ENCODE measurements around the gene PAX8. TPM values are rescaled to one million over a fixed set of nuclear protein-coding genes. Genes with fewer than 3 reads are reported as not detected.
"Not testable (repeated sequence)": the region's sequence is repeated elsewhere in the genome, so short reads cannot be mapped to it uniquely, and the experiment has no call there.

Gene PAX8
- total RNA-seq, 1 donor from 2014 or later, result 2.1 TPM

- no peak overlapping the region for H3K27ac Mint-ChIP-seq (ENCODE audit: unreplicated experiment)
- peaks cover 4% of the 10 kb centered on the region for H3K27me3 Mint-ChIP-seq (ENCODE audit: unreplicated experiment)
- H3K4me3 Mint-ChIP-seq (ENCODE audit: unreplicated experiment), result no peak overlapping the region
- TF ChIP-seq CTCF (IDR thresholded peaks at IDR 0.05; ENCODE audit: unreplicated experiment), result no peak
- DNase-seq (ENCODE audit: low spot score), result no peak
- peaks cover 12% of the 10 kb centered on the region for H3K4me1 Mint-ChIP-seq (ENCODE audit: unreplicated experiment)
- H3K36me3 Mint-ChIP-seq (ENCODE audit: low read depth, unreplicated experiment), result peaks cover 3% of the 10 kb centered on the region
- H3K9me3 Mint-ChIP-seq (ENCODE audit: unreplicated experiment), result no peaks in the 10 kb centered on the region
Observed at GRCh38 chr2:113305146-113305545, 26.4 kb upstream of the PAX8 start.

GRCh38 chr2:113304702-113305101, 26.0 kb upstream of the PAX8 start:
- H3K4me3 Mint-ChIP-seq (ENCODE audit: unreplicated experiment), result no peak overlapping the region
- H3K4me1 Mint-ChIP-seq (ENCODE audit: unreplicated experiment), result peaks cover 12% of the 10 kb centered on the region
- H3K27ac Mint-ChIP-seq (ENCODE audit: unreplicated experiment), result no peak overlapping the region
- H3K27me3 Mint-ChIP-seq (ENCODE audit: unreplicated experiment), result peaks cover 4% of the 10 kb centered on the region
- DNase-seq (ENCODE audit: low spot score), result no peak
- TF ChIP-seq CTCF (IDR thresholded peaks at IDR 0.05; ENCODE audit: unreplicated experiment), result no peak
- no peaks in the 10 kb centered on the region for H3K9me3 Mint-ChIP-seq (ENCODE audit: unreplicated experiment)
- peaks cover 3% of the 10 kb centered on the region for H3K36me3 Mint-ChIP-seq (ENCODE audit: low read depth, unreplicated experiment)

GRCh38 chr2:113302216-113302980, 23.7 kb upstream of the PAX8 start:
- not testable (repeated sequence) for H3K27ac Mint-ChIP-seq (ENCODE audit: unreplicated experiment); H3K4me3 Mint-ChIP-seq (ENCODE audit: unreplicated experiment); H3K36me3 Mint-ChIP-seq (ENCODE audit: low read depth, unreplicated experiment); H3K4me1 Mint-ChIP-seq (ENCODE audit: unreplicated experiment); DNase-seq (ENCODE audit: low spot score); H3K9me3 Mint-ChIP-seq (ENCODE audit: unreplicated experiment); H3K27me3 Mint-ChIP-seq (ENCODE audit: unreplicated experiment)

DNA sequence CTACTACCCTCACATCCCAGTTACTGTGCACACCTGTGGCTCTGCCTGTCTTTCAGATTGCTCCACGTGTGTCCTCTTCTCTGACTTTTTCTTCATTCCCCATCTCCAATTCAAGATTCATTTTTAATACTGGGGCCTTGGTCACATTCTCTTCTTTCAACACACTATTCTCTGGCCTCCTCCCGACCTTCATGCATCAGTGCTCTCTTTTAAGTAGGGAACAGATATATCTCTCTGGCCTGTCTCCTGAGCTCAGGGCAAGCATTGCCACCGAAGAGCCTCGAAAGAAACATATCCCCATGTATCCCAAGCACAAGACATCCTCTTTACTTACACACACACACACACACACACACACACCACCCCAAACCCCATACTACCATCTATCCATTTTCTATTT, 21.6 kb upstream of the PAX8 start:
- peaks cover 9% of the 10 kb centered on the region for H3K4me1 Mint-ChIP-seq (ENCODE audit: unreplicated experiment)
- peaks cover 2% of the 10 kb centered on the region for H3K27me3 Mint-ChIP-seq (ENCODE audit: unreplicated experiment)
- DNase-seq (ENCODE audit: low spot score), result no peak
- H3K36me3 Mint-ChIP-seq (ENCODE audit: low read depth, unreplicated experiment), result peaks cover 3% of the 10 kb centered on the region
- no peak overlapping the region for H3K27ac Mint-ChIP-seq (ENCODE audit: unreplicated experiment)
- no peak overlapping the region for H3K4me3 Mint-ChIP-seq (ENCODE audit: unreplicated experiment)
- H3K9me3 Mint-ChIP-seq (ENCODE audit: unreplicated experiment), result no peaks in the 10 kb centered on the region
- no peak for TF ChIP-seq CTCF (IDR thresholded peaks at IDR 0.05; ENCODE audit: unreplicated experiment)

DNA sequence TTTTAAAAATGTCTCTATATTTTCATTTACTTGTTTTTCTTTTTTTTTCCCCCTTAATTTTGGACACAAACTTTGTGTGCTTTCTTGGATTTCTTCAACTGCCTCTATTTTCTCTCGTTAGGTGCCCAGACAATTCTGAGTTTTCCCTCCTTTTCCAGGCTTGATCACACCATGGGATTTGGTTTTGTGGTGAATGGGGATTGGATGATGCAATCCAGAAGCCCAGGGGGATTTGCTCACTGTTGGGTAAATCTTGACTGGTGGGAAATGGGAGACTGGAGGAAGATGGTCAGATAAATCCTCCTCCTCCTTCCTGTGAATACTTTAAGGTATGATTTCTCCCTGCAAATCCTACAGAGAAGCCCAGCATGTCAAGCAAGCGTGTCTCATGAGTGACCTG, 19.5 kb upstream of the PAX8 start:
- no peak overlapping the region for H3K27ac Mint-ChIP-seq (ENCODE audit: unreplicated experiment)
- no peaks in the 10 kb centered on the region for H3K9me3 Mint-ChIP-seq (ENCODE audit: unreplicated experiment)
- TF ChIP-seq CTCF (IDR thresholded peaks at IDR 0.05; ENCODE audit: unreplicated experiment), result no peak
- H3K27me3 Mint-ChIP-seq (ENCODE audit: unreplicated experiment), result no peaks in the 10 kb centered on the region
- H3K4me3 Mint-ChIP-seq (ENCODE audit: unreplicated experiment), result no peak overlapping the region
- DNase-seq (ENCODE audit: low spot score), result no peak
- H3K36me3 Mint-ChIP-seq (ENCODE audit: low read depth, unreplicated experiment), result no peaks in the 10 kb centered on the region
- peaks cover 3% of the 10 kb centered on the region for H3K4me1 Mint-ChIP-seq (ENCODE audit: unreplicated experiment)

DNA sequence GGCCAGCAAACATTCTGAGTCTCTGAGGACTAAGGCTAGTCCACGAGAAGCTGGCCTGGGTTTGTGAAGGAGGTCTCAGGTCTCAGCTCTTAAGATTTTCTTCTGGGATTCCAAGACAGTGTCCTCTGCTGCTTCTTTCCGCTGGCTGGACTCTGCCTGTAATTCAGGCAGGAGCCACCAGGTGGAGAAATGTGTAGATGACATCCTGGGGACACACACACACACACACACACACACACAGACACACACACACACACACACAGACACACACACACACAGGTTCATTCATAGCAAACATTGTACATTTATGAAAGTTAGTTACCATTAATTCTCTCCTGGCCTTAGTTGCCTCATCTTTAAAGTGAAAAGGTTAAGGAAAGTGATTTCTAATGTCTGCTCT, 18.9 kb upstream of the PAX8 start:
- DNase-seq (ENCODE audit: low spot score), result peak; percentile 63
- H3K4me3 Mint-ChIP-seq (ENCODE audit: unreplicated experiment); H3K4me1 Mint-ChIP-seq (ENCODE audit: unreplicated experiment); H3K27me3 Mint-ChIP-seq (ENCODE audit: unreplicated experiment); H3K9me3 Mint-ChIP-seq (ENCODE audit: unreplicated experiment); H3K27ac Mint-ChIP-seq (ENCODE audit: unreplicated experiment); H3K36me3 Mint-ChIP-seq (ENCODE audit: low read depth, unreplicated experiment): not testable (repeated sequence)

Measured in endothelial cell (in vitro differentiated cells).